Measurements from ENCODE around the gene ERC2.

- TF ChIP-seq CTCF (IDR thresholded peaks at IDR 0.05) (no peak), MAFK (IDR thresholded peaks at IDR 0.05; ENCODE audit: partially characterized antibody) (no peak), PBX3 (IDR thresholded peaks at IDR 0.05) (no peak), BCL3 (IDR thresholded peaks at IDR 0.05) (no peak), RFX5 (IDR thresholded peaks at IDR 0.05) (no peak), POLR2A (IDR thresholded peaks at IDR 0.05; ENCODE audit: low read length) (no peak), MYC (IDR thresholded peaks at IDR 0.05; ENCODE audit: borderline replicate concordance, low read length) (no peak)
Observed at GRCh38 chr3:55719006-55719405, 749.3 kb downstream of the ERC2 start.
